GM21390 (cell line): Measurements from ENCODE around the gene COLGALT1.
"Not testable (repeated sequence)": the region's sequence is repeated elsewhere in the genome, so short reads cannot be mapped to it uniquely, and the experiment has no call there.

Source experiments
- ATAC-seq: cut with Tn5 transposase; IDR thresholded peaks from one replicate; pipeline ENCODE4 v1.9.1; 2021; ENCODE audit not compliant: unreplicated experiment

The COLGALT1 gene

DNA sequence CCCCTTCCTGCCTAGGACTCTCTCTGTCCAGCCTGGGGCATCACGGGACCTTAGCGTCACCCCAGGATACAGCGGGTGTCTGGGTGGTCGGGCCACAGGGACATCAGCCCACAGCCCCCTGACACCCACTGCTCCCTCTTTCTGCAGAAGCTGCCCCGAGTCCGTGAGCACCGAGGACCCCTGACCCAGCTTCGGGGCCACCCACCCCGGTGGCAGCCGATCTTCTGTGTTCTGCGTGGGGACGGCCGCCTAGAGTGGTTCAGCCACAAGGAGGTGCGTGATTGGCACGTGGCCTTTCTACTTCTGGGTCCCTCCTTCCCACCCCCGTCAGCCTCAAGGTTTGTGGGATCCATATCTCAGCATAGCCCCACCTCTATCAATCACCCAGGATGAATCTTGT, 23.3 kb upstream of the COLGALT1 start:
- no peak for ATAC-seq

DNA sequence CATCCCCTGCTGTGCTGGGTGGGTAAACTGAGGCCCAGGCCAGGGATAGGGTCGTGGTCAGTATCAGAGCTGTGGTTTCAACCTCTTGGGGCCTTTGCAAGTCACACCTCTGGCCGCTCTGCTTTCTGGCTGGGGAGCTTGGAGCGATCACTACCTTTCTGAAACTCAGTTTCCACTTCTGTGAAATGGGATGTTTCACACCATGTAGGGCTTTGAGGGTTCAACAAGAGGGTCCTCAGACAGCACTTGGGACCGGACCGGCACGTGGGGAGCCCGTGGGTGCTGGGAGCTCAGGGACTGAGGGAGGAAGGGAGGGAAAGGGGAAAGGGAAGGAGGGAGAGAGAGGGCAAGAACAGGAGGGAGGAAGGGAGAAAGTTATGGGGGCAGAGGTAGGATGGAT, 22.9 kb upstream of the COLGALT1 start:
- ATAC-seq: no peak

DNA sequence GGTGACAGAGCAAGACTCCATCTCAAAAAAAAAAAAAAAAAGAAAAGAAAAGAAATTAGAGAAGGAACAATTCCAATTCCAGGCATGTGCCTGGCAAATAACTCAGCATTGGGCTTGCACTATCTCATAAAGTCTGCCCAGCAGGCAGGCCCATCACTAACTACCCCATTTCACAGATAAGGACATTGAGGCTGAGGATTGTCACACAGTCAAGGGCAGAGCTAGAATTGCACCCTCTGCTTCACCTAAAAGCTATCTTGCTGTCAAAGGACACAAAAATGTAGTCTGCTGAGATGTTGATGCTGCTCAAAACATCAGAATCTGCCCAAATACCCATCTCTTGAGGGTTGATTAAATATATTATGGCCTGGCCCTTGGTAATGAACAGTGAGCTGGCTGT, 20.7 kb upstream of the COLGALT1 start:
- no peak for ATAC-seq

DNA sequence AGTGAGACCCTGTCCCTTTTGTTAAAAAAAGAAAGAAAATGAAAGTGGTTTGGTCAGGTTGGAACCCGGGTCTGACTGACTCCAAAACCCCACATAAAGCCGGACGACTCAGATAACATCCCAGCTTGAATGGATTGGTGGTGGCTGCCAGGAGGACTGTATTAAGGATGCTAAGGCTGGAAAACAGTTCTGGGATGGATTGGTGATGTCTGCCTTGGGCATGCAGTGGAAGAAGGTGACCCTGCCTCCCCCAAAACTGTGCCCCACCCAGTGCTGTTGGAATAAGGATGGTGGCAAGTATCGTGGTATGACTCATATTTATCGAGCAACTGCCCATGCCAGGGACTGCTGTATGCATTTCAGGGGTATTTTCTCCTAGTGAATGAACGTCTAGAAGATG, 18.5 kb upstream of the COLGALT1 start:
- no peak for ATAC-seq

DNA sequence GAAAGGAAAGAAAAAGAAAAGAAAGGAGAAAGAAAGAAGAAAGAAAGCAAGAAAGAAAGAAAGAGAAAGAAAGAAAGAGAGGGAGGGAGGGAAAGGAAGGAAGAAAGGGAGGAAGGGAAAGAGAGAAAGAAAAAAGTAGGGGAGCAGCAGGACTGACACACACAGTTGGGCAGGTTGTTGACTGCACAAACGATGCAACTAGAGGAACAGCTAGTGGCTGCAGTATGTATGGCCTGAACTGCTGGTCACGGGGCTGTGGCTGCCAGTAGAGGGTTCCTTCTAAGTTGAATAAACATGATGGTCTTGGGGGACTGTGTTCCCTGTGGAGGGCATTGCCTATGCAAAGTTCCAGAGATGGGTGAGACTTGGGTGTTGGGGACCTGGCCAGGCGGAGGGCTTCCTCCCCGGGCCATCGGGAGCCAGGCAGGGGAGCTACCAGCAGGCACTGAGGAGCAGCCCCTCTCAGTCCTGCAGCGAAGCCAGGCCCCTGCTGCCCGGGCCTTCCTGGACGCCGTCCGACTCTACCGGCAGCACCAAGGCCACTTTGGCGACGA, 16.7 kb upstream of the COLGALT1 start:
- ATAC-seq: no peak

DNA sequence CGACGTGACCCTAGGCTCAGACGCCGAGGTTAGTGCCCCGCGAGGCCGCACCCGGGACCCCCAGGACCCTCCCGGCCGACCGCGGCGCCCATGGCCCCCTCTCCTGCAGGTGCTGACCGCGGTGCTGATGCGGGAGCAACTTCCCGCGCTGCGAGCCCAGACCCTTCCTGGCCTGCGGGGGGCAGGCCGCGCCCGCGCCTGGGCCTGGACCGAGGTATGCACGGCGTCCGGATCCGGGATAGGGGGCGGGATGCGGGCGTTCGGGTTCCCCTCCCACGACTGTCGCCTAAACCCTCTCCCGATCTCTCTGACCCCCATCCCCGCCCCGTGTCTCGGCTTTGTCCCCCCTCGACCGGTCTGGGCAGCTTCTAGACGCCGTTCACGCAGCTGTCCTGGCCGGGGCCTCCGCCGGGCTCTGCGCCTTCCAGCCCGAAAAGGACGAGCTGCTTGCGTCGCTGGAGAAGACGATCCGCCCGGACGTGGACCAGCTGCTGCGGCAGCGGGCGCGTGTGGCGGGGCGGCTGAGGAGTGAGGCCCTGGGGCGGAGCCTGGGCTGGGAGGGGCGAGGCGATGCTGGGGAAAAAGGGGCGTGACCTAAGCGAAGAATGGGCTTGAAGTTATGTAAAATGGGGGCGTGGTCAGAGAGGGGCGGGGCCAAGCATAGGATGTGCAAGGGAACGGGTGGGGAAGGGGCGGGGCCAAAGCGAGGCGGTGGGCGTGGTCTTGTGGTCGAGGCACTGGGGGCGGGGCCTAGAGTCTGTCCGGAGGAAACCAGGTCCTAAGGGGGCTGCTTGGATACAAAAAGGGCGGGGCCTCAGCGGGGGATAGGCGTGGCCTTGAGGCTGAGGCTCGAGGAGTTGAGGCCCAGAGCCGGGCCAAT, 16.0 kb upstream of the COLGALT1 start:
- ATAC-seq: no peak

DNA sequence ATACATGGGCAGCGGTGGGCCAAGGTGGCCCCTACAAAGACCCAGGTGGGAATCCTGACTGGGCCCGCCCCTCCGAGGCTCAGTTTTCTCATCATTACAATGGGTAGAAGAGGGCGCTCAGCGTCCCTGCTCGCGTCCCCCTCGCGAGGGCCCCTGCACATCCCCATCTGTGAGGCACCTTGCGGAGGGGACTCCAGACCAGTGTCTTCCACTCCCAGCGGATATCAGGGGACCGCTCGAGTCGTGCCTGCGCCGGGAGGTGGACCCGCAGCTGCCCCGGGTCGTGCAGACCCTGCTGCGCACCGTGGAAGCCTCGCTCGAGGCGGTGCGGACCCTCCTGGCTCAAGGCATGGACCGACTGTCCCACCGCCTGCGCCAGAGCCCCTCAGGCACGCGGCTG, 15.3 kb upstream of the COLGALT1 start:
- ATAC-seq: no peak

DNA sequence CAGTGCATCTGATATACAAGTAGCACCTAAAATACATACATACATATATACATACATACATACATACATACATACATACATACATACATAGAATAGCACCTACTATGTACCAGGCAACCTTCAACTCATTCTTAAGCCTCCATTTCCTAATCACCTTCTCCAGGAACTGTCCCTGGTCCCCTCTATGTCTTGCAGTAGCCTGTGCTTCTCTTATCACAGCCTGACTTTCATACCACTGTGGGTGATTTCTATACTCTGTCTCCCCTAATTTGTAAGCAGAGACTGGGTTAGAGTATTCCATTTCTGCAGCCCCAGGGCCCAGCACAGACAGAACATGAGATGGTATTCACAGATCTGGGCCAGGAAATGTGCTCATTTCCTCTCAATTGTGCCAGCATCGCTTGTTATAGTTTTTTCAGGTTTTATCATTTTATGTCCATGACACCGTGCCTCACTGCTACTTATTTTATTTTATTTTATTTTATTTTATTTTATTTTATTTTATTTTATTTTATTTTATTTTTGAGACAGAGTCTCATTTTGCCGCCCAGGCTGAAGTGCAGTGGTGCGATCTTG, 14.2 kb upstream of the COLGALT1 start:
- no peak for ATAC-seq

DNA sequence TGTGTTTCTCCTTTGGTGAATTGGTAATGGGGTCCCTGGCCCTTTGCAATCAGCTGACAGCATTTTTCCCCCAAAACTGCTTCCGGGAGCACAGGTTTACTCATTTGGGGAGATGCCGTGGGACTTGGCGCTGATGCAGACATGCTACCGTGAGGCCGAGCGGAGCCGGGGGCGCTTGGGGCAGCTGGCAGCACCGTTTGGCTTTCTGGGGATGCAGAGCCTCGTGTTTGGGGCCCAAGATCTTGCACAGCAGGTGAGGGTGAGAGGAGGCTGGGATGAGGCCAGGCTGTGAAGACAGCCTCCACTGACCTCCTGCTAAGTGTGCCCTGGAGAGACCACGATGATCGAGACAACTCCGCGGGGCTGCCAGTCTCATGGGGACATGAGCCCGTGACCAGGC, 13.4 kb upstream of the COLGALT1 start:
- no peak for ATAC-seq

DNA sequence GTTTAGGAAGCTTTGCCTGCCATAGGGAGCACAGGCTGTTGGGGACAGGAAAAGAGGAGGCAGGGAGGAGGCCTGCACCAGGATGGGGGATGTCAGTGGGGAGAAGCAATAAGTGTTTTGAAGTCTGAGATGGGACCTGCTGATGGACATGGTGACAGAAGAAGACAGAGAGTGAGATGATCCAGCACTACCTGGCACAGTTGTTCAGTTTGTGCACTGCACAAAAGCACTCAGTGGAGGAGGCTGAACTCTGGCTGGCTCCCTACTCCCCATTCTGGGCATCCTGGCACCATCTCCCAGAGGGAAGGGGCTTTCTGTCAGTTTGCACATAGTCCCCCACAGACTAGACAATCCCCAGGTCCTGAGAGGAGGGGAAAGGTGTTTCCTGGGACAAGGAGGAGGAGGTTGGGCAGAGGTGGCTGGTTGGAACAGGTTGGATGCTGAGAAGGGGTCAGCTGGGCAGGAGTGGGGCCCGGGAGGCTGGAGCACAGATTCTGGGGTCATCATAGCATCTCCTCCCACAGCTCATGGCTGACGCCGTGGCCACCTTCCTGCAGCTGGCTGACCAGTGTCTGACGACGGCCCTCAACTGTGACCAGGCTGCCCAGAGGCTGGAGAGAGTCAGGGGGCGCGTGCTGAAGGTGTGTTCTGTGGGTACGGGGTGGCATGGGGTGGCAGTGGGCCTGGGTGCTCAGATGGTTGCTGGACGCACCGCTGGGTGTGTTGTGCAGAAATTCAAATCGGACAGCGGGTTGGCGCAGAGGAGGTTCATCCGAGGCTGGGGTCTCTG, 12.5 kb upstream of the COLGALT1 start:
- no peak for ATAC-seq

DNA sequence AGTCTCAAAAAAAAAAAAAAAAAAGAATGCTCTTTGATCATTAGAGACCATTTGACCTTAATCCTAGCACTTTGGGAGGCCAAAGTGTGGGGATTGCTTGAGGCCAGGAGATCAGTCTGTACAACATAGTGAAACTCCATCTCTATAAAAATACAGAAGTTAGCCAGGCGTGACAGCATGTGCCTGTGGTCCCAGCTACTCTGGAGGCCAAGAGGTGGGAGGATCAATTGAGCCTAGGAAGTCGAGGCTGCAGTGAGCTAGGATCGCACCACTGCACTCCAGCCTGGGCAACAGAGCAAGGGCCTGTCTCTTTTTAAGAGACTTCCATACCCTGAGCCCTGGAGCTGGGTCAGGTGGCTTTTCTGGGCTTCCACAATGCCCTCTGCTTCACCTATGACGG, 11.5 kb upstream of the COLGALT1 start:
- no peak for ATAC-seq

DNA sequence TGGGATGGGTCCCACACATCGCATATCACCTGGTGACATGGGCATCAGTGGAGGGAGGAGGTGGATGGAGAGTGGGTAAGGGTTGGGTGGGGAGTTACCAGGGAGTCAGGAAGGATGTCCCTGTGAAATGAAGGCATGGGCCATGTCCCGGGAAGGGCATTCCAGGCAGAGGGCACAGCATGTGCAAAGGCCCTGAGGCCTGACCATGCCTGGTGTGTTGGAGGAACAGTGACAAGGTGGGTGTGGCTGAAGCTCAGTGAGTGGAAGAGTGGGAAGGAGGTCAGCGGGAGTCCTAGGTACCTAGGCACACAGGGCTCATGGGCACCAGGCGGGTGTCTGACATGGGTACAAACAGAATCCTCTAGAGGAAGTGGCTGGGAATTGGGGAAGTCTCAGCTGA, 11.0 kb upstream of the COLGALT1 start:
- no peak for ATAC-seq

DNA sequence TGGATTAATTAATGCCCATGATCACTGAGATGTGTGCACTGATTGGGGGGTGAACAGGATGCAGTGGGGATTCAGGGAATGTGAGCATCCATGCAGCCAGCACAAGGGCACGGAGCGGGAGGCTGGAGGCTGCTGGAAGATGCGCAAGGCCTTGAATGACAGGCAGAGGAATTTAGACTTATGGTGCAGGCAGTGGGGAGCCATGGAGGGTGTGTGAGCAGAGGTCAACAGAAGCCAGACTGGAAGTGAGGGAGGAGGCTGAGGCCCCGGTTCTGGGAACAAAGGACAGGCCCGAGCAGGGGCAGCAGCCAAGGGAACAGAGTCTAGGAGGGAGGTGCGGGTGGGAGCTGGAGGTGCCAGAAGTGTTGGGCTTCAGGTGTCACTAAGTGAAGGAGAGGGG, 7.3 kb upstream of the COLGALT1 start:
- no peak for ATAC-seq

DNA sequence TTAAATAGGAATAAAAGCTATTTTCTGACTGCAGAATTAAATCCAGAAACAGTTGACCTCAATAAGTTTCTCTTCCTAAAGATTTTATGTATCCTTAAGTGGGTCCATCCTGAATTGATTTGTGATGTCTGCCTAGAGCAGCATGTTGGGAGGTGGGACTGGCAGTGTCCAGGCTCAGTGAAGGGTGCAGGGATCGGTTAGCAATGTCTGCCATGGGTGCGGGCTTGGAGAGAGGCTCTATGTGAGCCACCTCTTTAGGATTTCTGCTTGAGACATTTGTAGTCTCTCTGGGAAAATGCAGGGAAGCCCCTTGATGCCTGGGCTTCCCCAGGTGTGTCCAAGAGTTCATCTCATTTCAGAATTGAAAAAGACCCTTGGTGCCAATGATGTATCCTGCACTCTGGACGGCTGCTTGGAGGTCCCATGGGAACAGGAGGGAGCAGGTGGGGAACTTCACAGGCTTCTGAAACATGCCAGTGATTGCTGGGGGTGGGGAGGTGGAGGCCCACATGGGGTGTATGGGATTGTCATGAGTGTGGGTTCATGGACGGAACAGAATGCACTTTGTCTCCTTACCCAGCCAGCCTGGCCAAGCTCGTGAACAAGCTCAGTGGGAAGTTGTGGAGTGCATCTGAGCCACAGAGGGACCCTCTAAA, 6.2 kb upstream of the COLGALT1 start:
- ATAC-seq: no peak

DNA sequence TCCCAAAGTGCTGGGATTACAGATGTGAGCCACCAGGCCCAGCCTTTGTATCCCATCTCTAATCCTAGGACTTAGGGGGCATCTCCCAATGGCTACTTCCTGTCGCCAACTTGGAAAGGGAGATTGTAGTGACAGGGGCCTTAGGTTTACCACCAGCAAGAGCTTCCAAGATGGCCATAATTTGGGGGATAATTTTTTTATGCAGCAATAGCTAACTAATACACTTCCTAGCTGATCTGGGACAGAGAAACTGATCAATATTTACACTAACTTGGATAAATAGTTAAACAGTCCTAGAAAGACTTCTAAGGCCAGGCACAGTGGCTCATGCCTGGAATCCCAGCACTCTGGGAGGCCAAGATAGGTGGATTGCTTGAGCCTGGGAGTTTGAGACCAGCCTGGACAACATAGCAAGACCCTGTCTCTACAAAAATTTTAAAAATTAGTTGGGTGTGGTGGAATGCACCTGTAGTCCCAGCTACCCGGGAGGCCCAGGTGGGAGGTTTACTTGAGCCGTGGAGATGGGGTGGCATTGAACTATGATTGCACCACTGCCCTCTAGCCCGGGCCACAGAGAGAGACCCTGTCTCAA, 5.3 kb upstream of the COLGALT1 start:
- no peak for ATAC-seq

DNA sequence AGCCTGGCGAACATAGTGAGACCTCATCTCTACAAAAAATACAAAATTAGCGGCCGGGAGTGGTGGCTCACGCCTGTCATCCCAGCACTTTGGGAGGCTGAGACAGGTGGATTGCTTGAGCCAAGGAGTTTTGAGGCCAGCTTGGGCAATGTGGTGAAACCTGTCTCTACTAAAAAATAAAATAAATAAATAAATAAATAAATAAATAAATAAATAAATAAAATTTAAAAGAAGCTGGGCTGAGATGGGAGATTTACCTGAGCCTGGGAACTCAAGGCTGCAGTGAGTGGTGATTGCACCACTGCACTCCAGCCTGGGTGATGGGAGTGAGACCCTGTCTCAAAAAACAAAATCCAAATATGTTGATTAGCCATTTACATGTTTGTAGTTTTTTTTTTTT, 2.7 kb upstream of the COLGALT1 start:
- not testable (repeated sequence) for ATAC-seq

DNA sequence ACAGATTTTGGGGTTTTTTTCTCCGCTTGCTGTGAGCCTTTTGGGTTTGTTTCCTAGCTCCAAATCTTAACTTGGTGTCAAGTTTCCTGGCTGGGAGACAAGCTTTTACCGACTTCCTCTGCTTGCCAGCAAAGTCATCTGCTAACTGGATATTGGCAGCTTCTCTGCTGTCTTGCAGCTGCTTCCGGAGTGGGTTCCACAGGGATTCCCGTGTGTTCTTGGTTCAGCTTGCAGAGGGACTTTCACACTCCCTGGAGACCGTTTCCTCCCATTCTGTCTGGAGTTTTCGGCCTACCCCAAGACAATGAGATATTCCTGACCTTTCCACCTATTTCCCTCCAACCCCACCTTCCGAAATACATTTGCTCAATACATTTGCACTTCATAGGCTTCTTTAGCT, 2.2 kb upstream of the COLGALT1 start:
- ATAC-seq: no peak

DNA sequence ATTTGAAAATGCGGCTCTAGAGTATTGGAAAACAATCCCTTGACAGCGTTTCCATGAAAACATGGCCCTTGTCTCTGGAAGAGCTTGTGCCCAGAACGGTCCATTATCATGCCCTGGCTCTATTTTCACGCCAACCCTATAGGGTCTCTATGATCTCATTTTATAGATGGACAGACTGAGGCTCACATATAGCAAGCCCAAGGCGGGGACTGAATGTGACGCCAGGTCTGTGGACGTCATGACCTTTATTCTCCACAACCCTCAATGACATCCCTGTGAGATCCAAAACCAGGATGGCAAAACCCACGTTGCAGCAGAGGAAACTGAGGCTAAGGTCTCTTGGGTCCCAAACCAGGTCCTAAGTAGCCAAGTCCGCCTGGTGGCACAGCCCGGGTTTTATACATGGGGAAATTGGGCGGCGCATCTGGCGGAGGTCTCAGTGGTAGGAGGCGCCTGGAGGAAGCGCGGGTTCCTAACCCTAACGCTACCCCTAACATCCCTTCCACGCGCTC, 425 bp upstream of the COLGALT1 start:
- ATAC-seq: no peak

DNA sequence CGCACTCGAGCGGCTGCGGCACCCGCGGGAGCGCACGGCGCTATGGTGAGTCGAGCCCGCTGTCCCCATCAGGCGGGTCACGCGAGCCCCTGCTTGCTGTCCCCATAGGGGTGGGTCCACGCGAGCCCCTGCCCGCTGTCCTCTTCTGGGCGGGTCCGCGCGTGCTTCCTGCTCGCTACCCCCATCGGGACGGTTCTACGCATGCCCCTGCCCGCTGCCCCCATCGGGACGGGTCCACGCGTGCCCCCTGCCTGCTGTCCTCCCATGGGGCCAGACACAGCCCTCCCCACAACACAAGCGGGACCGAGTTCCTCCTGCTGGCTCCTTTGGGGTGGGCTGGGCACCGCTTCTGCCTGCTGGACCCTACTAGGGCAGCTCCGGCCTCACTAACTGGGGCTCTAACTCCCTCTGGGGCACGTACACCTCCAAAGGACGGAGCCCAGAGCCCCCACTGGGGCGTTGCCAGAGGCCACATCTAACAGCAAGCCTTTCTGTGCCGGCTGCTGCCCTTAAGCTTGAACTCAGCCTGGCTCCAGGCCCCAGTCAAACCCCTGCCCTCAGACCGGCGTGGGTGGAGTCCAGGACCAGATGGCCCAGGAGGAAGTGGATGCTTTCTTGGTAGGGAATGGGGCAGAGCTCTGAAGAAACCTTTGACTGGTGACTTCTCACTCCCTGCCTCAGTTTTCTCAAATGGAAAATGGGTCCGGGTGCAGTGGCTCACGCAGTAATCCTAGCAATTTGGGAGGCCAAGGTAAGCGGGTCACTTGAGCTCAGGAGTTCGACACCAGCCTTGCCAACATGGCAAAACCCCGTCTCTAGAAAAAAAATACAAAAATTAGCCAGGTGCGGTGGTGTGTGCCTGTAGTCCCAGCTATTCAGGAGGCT, 722 bp downstream of the COLGALT1 start:
- ATAC-seq: peak; percentile 16

DNA sequence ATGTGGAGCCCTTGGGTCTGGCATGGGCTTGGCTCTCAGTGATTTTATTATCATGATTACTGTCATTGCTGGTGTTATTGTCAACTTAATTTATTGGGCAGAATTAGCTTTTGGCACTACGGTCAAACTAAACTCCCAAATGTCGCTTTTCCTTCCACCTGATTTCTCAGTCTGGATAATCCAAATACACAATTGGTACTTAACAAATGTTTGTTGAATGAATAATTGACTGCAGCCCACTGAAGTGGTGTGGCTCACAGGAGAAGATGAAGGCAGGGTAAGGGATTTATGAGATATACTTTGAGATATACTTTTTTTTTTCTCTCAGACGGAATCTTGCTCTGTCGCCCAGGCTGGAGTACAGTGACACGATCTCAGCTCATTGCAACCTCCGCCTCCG, 1.5 kb downstream of the COLGALT1 start:
- no peak for ATAC-seq
